Measurements from ENCODE around the gene ITGA6.

The ITGA6 gene

GRCh38 chr2:172416447-172417058, 10.8 kb upstream of the ITGA6 start:
- DNase-seq: no peak

DNA sequence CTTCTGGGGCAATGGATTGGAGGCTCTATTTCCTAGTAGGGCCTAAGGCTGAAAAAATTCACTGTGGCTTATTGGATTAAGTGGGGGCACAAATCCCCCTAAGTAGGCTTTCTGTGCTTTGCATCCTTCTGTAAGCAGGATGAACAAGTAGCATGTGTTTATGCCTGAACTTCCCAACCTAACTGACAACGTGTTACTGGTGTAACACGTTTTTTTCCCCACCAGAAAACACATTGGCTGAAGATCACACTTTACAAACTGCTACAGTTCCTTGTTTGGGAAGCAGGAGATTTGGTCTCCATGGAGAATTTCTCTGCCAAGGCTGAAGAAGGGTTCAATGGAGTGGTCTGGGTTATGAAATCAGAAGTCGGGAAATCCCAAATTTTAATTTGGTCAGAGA, 7.2 kb upstream of the ITGA6 start:
- no peak for DNase-seq

- DNase-seq: no peak
Measured at GRCh38 chr2:172423160-172423559, 4.2 kb upstream of the ITGA6 start.

GRCh38 chr2:172425336-172425735, 2.0 kb upstream of the ITGA6 start:
- no peak for DNase-seq

GRCh38 chr2:172426635-172427255, 641 bp upstream of the ITGA6 start:
- DNase-seq: no peak

- peak; percentile 69 for DNase-seq
Measured at GRCh38 chr2:172427990-172428831, 825 bp downstream of the ITGA6 start.

DNA sequence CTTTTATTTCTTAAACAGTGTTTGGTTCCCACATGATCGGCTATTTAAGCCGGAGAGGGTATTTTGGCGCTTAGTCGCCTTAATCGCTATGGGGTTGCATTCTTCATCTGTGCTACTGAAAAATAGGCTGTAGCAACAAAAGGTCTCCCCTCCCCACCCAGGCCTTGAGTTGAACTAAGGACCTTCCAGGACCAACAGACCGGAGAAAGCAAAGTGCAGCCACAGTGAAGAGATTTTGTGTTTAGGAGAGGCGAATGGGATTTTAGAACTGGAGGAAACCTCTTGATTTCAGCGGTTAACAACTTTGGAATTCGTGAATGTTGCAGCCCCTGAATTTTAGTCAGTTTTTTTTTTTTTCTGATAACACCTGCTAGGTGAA, 1.4 kb downstream of the ITGA6 start:
- DNase-seq: no peak

- no peak for DNase-seq
Measured at GRCh38 chr2:172429301-172429968, 2.0 kb downstream of the ITGA6 start.

- no peak for DNase-seq
Measured at GRCh38 chr2:172430027-172430426, 2.6 kb downstream of the ITGA6 start.

- DNase-seq: no peak
Measured at GRCh38 chr2:172430678-172431077, 3.3 kb downstream of the ITGA6 start.

DNA sequence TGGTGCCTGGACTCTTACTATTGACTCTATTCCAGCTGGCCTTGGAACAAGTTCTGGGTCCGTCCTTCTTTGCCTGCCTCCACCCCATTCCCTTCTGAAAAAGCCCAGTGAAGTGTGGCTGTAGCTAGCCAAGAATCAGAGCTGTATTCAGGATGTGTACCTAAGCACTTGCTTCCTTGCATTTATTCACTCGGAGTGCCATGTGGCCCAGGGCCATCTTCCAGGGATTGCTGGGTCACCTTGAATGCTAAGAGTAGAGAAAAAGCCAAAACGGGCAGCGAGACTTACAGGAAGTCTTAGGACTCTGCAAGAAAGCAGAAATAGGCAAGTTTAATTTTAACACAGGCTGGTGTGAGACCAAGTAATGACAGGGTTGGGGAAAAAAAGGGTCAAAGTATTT, 4.1 kb downstream of the ITGA6 start:
- no peak for DNase-seq

GRCh38 chr2:172431993-172432392, 4.6 kb downstream of the ITGA6 start:
- no peak for DNase-seq

DNA sequence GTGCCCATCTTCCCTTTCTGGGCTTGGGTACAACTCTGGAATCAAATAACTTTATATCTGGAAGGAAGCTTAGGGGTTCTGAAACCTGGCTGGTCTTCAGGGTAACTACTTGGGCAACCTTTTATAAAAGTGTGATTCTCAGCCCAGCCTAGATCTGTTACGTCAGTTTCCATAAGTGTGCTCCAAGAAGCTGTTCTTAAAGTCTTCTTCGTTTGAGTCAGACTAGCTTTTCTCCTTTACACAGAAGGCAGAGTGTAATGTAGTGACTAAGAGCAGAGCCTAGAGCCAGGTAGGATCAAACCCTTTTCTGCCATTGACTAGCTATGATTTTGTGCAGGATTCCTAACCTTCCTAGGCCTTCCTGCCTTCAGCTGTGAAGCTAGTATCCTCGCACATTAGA, 5.8 kb downstream of the ITGA6 start:
- no peak for DNase-seq

DNA sequence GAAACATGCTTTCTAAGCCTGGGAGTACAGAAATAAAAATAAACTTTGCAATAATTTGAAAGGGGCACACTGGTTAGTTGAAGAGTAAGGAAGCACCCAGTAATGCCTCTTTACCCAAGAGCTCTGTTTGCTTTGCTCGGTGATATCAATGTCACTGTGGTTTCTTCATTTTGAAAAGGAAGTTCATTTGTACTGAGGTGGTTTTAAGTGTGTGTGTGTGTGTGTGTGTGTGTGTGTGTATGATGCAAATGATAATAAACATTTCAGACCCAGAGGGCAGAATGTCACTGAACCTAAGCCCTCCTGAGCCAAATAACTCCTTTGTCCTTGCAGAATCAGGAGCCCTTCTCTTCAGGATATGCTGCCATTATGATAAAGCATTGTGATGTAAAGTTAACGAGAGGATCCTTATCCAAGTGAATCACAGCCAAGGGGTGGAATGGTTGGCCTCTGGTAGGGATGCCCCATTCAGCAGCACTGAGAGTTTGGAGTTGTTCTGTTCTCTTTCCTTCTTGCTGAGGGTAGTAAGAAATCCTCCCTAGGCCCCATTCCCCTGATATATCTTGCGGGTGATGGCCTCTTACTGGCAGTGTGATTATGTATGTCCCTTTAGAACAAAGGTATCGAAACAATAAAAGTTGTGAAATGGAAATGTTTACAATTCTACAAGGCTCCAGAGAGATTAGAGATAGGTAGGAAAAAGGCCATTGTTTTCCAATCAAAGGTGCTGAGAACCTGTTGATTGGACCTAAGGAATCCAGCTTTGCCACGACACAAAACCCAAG, 7.6 kb downstream of the ITGA6 start:
- no peak for DNase-seq

DNA sequence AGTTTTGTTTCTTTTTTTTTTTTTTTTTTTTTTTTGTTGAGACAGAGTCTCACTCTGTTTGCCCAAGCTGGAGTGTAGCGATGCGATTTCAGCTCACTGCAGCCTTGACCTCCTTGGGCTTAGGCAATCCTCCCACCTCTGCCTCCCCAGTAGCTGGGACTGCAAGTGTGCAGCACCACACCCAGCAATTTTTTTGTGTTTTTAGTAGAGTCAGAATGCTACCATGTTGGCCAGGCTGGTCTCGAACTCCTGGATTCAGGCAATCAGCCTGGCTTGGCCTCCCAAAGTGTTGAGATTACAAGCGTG, 8.2 kb downstream of the ITGA6 start:
- no peak for DNase-seq

GRCh38 chr2:172436889-172437288, 9.5 kb downstream of the ITGA6 start:
- no peak for DNase-seq

- peak; percentile 75 for DNase-seq
Measured at GRCh38 chr2:172437419-172438341, 10.3 kb downstream of the ITGA6 start.

DNA sequence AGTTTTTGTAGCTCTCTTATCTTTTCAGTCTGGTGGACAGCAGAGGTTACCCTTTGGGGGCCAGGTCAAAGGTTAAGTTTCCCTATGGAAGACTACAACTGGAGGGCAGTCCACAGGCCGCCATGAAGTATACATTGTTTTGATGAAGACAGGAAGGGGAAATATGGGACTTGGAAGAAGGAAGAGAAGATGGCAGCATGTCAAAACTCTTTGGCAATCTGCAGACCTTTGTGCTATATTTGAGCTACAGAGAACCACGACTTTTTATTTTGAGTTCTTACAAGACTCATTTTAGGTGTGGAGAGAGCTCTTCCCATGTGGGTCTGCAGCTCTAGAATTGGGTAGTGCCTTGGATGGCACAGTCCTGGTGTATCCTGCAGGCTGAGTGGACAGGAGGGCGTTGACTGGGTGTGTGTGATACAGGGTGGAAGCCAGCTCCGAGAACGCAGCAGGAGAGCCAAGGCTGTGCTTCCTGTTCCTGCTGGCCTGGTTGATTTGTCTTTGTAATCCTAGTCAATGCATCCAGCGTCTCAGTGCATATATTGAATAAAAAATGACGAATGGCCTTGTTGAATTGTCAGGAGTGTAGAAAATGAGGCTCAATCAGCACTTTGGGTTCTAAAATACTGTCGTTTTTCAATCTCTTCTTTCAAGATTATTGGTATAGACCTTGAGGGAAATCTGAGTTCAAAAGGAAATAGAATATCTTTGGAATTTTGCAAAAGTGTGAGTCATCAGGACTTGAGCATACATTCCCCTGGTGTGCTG, 11.5 kb downstream of the ITGA6 start:
- no peak for DNase-seq

- no peak for DNase-seq
Measured at GRCh38 chr2:172439509-172439860, 12.1 kb downstream of the ITGA6 start.

GRCh38 chr2:172439911-172440310, 12.5 kb downstream of the ITGA6 start:
- no peak for DNase-seq

DNA sequence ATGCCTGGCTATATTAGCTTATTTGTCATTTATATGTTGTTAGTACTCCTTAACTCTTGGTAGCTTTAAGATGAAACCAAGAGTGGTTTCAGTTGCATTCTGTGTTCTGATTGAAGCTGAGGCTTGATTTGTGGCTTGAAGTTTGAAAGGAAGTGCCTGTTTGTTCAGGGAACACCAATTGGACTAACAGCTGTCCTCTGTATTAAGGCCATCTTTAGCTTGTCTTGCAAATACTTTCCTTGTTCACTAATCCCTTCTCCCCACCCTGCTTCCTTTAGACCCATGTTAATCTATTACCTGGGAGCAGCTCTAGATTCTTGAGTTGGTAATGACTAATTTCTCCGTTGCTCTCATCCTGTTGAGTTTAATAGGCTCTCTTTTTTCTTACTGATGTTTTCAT, 13.4 kb downstream of the ITGA6 start:
- no peak for DNase-seq
